ENCODE measurements around the gene BLTP3B.

DNA sequence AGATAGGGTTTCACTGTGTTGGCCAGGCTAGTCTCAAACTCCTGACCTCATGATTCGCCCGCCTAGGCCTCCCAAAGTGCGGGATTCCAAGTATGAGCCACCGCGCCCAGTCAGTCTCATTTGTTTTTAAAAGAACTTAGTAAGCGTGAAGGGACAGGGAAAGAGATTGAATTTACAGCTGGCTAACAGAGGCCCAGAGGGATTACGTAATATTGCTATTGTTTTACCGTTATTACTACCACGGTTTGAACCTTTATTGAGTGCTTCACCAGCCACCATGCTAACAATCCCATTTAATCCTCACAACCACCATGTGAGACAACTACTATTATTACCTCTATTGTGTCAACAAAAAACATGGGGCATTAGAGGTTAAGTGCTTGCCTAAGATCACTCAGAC is 26.7 kb upstream of the BLTP3B start:
- TF ChIP-seq, protein P1, sequence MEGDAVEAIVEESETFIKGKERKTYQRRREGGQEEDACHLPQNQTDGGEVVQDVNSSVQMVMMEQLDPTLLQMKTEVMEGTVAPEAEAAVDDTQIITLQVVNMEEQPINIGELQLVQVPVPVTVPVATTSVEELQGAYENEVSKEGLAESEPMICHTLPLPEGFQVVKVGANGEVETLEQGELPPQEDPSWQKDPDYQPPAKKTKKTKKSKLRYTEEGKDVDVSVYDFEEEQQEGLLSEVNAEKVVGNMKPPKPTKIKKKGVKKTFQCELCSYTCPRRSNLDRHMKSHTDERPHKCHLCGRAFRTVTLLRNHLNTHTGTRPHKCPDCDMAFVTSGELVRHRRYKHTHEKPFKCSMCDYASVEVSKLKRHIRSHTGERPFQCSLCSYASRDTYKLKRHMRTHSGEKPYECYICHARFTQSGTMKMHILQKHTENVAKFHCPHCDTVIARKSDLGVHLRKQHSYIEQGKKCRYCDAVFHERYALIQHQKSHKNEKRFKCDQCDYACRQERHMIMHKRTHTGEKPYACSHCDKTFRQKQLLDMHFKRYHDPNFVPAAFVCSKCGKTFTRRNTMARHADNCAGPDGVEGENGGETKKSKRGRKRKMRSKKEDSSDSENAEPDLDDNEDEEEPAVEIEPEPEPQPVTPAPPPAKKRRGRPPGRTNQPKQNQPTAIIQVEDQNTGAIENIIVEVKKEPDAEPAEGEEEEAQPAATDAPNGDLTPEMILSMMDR (IDR thresholded peaks at IDR 0.05): no peak
- TF ChIP-seq SP1 (CRISPR knock-in tag; conservative IDR thresholded peaks at IDR 0.05) (no peak), IRF2 (CRISPR knock-in tag; IDR thresholded peaks at IDR 0.05; ENCODE audit: borderline replicate concordance, low read depth) (no peak)
